Heart left ventricle (tissue), 16 donors: ENCODE measurements around the gene GREB1. TPM values are rescaled to one million over a fixed set of nuclear protein-coding genes. Genes with fewer than 3 reads are reported as not detected.

Source experiments
- ATAC-seq, 4 donors: fragments of 200-7000 bp; cut with Tn5 transposase; one replicate each; pipeline ENCODE4 v1.9.1; 2020 to 2022; ENCODE audit warnings: moderate library complexity in 4 of 4, mild to moderate bottlenecking in 3 of 4, moderate number of reproducible peaks in 1 of 4
- DNase-seq, 5 donors: peaks; one replicate each; pipeline ENCODE4 v3.0.0-alpha.2; 2020
- H3K27ac ChIP-seq, 12 donors: fragments of 200-600 bp; sonication (generic) in 4 of 12; one replicate each; pipeline versions ENCODE4 v1.5.0 to v1.8.0; 2016 to 2022; ENCODE audit warnings: mild to moderate bottlenecking in 2 of 12
- H3K27me3 ChIP-seq, 9 donors: fragments of 200-600 bp; sonication (generic) in 2 of 9; one replicate each; pipeline versions ENCODE4 v1.5.1 to v1.8.0; 2016 to 2022; ENCODE audit warnings: mild to moderate bottlenecking in 3 of 9
- H3K36me3 ChIP-seq, 9 donors: fragments of 200-600 bp; sonication (generic) in 2 of 9; one replicate each; pipeline versions ENCODE4 v1.5.0 to v1.8.0; 2018 to 2022; ENCODE audit warnings: mild to moderate bottlenecking in 2 of 9
- H3K4me1 ChIP-seq, 12 donors: fragments of 200-600 bp; sonication (generic) in 4 of 12; one replicate each; pipeline versions ENCODE4 v1.5.0 to v1.8.0; 2016 to 2022; ENCODE audit warnings: mild to moderate bottlenecking in 3 of 12
- H3K4me3 ChIP-seq, 12 donors: fragments of 200-600 bp; sonication (generic) in 4 of 12; one replicate each; pipeline versions ENCODE4 v1.5.0 to v1.8.0; 2017 to 2022; ENCODE audit warnings: mild to moderate bottlenecking in 9 of 12, moderate library complexity in 4 of 12
- H3K9me3 ChIP-seq, 12 donors: fragments of 200-600 bp; sonication (generic) in 4 of 12; one replicate each; pipeline versions ENCODE4 v1.5.0 to v1.8.0; 2016 to 2022; ENCODE audit warnings: mild to moderate bottlenecking in 1 of 12
- CTCF ChIP-seq, 12 donors: fragments of 200-600 bp; sonication (generic) in 4 of 12; IDR thresholded peaks; one replicate each; pipeline versions ENCODE4 v1.5.0 to v1.8.0; 2018 to 2022; ENCODE audit warnings: antibody characterized with exemption in 12 of 12, mild to moderate bottlenecking in 5 of 12
- POLR2A ChIP-seq, 2 donors: fragments of 450-650 bp; IDR thresholded peaks; one replicate each; pipeline ENCODE4 v1.6.1; 2017; ENCODE audit warnings: antibody characterized with exemption in 2 of 2, mild to moderate bottlenecking in 2 of 2, moderate library complexity in 2 of 2
- WGBS, 4 donors: extraction: QIAGEN DNeasy Blood & Tissue Kit in 2 of 4; methylation state at CpG; one replicate each; pipeline versions ENCODE4 v1.1.5 to v1.1.7; 2013 to 2018; 5-methylcytosine and 5-hydroxymethylcytosine counted together
- intact Hi-C, 10 donors: fragments of 100-400 bp; cut with DNase I; formaldehyde crosslinking; loops; one replicate each; pipeline versions ENCODE4 v1.11.1 to v1.14.2; 2022
- polyA plus RNA-seq, 2 donors: library from polyadenylated mRNA; stranded (reverse); fragments of 200-250 nt; gene quantifications; one replicate each; pipeline ENCODE4 v1.2.3, GENCODE V29; 2013
- total RNA-seq, 9 donors: library from RNA; depleted of rRNA in 2 of 9; stranded (reverse); fragments of >200 nt in 2 of 9; fragmentation: NEBNext Ultra II Directional in 3 of 9; extraction: Animal tissue kit (Norgen Biotek cat#: 25700) in 3 of 9; gene quantifications; one replicate each; pipeline versions ENCODE4 v1.1.0 to v1.2.4, GENCODE V29; 2016 to 2023
- donor health status: ischemic (EF 13 %, LVEDD 7.1; RV severe dilation, severe dysfunction).
- donor health status: healthy with polysubstance abuse.
- donor health status: DM: no; HTN: yes; CAD: no.
- donor health status: DM: no; HTN: no; CAD: no.
- donor health status: ischemic (EF 25% LVEDD 6.9; RV normal size, moderate dysfunction).
- donor health status: ischemic (EF 25% LVEDD 5.7; RV mildly dilated, moderate dysfunction).
- donor health status: healthy.
- donor health status: DM: yes; HTN: yes; CAD: no.
- donor health status: ischemic (EF 35%, LVEDD 5.7; RV mildly dilated, moderate dysfunction).
- donor health status: nonischemic (EF 11% LVEDD 7.7; RV severe dilation, severe dysfunction).
- donor health status: DM: yes; HTN: yes; CAD: no.
- donor health status: PGD.
- donor health status: ischemic (EF 29% LVEDD 5.4; RV normal size, mild dysfunction).
- donor health status: nonischemic (EF 23%, LVEDD 6.1; RV moderate dilation, normal function).

The GREB1 gene
- total and polyA plus RNA-seq, 11 donors = 1.4 to 11.5 (median 5.6) TPM

GRCh38 chr2:11527001-11527400, 6.8 kb upstream of the GREB1 start:
- Histone ChIP-seq H3K4me3 (no peak overlapping the region), H3K27me3 (peaks cover 0 to 18% (median 0%) of the 10 kb centered on the region in 9 donors), H3K27ac (no peak overlapping the region), H3K36me3 (no peaks in the 10 kb centered on the region), H3K9me3 (peaks cover 0 to 4% (median 0%) of the 10 kb centered on the region in 12 donors), H3K4me1 (no peaks in the 10 kb centered on the region)
- ATAC-seq = no peak
- 93 to 100% (median 95%) methylated on average over 1 of the region's 1 CpG for WGBS, 4 donors
- intact Hi-C loops = no loop called here
- no peak for DNase-seq
- no peak for TF ChIP-seq POLR2A (IDR thresholded peaks at IDR 0.05)

GRCh38 chr2:11528228-11528627, 5.6 kb upstream of the GREB1 start:
- Histone ChIP-seq H3K4me3 (no peak overlapping the region), H3K9me3 (peaks cover 0 to 4% (median 0%) of the 10 kb centered on the region in 12 donors), H3K27me3 (peaks cover 0 to 18% (median 0%) of the 10 kb centered on the region in 9 donors), H3K4me1 (no peaks in the 10 kb centered on the region), H3K27ac (no peak overlapping the region), H3K36me3 (no peaks in the 10 kb centered on the region)
- 89 to 95% (median 91%) methylated on average over 3 of the region's 3 CpGs for WGBS, 4 donors
- TF ChIP-seq POLR2A (IDR thresholded peaks at IDR 0.05) (no peak), CTCF (IDR thresholded peaks at IDR 0.05) (no peak)
- intact Hi-C loops = no loop called here
- no peak for DNase-seq
- no peak for ATAC-seq

- Histone ChIP-seq H3K4me3 (no peak overlapping the region), H3K4me1 (no peaks in the 10 kb centered on the region), H3K27me3 (peaks cover 0 to 20% (median 0%) of the 10 kb centered on the region in 9 donors), H3K9me3 (peaks cover 0 to 4% (median 0%) of the 10 kb centered on the region in 12 donors), H3K27ac (no peak overlapping the region), H3K36me3 (no peaks in the 10 kb centered on the region)
- 90 to 92% (median 91%) methylated on average over 6 of the region's 6 CpGs for WGBS, 4 donors
- peak in 1 of 4 donors; percentile 31 for ATAC-seq
- intact Hi-C loops = no loop called here
- TF ChIP-seq POLR2A (IDR thresholded peaks at IDR 0.05) (no peak), CTCF (IDR thresholded peaks at IDR 0.05) (no peak)
- no peak for DNase-seq
Measured at GRCh38 chr2:11530864-11531465, 2.9 kb upstream of the GREB1 start.

- TF ChIP-seq CTCF (IDR thresholded peaks at IDR 0.05) (no peak), POLR2A (IDR thresholded peaks at IDR 0.05) (no peak)
- H3K4me3 ChIP-seq = no peak overlapping the region
- H3K4me1 ChIP-seq = no peaks in the 10 kb centered on the region
- 66 to 75% (median 73%) methylated on average over 10 of the region's 10 CpGs for WGBS, 4 donors
- H3K36me3 ChIP-seq = no peaks in the 10 kb centered on the region
- H3K27me3 ChIP-seq = peaks cover 0 to 22% (median 0%) of the 10 kb centered on the region in 9 donors
- H3K9me3 ChIP-seq = no peaks in the 10 kb centered on the region
- no peak overlapping the region for H3K27ac ChIP-seq
- ATAC-seq = no peak
- DNase-seq = no peak
- intact Hi-C loops = no loop called here
Measured at GRCh38 chr2:11532416-11533055, 1.3 kb upstream of the GREB1 start.
